GM19397 (cell line): ENCODE measurements around the gene SCLT1.

ENCODE experiments used
- ATAC-seq: cut with Tn5 transposase; IDR thresholded peaks from one replicate; pipeline ENCODE4 v1.9.1; 2021; ENCODE audit warnings: mild to moderate bottlenecking, moderate library complexity; ENCODE audit not compliant: unreplicated experiment

SCLT1 gene

GRCh38 chr4:128847082-128847724 lies 246.1 kb downstream of the SCLT1 start:
- no peak for ATAC-seq

GRCh38 chr4:128846063-128846462 lies 247.3 kb downstream of the SCLT1 start:
- ATAC-seq: no peak

- no peak for ATAC-seq
Measured at GRCh38 chr4:128844931-128845330, 248.4 kb downstream of the SCLT1 start.

- no peak for ATAC-seq
Measured at GRCh38 chr4:128841402-128841801, 251.9 kb downstream of the SCLT1 start.

GRCh38 chr4:128840711-128841318 lies 252.5 kb downstream of the SCLT1 start:
- ATAC-seq: no peak

GRCh38 chr4:128837679-128838078 lies 255.7 kb downstream of the SCLT1 start:
- ATAC-seq: no peak

GRCh38 chr4:128837198-128837597 lies 256.1 kb downstream of the SCLT1 start:
- ATAC-seq: no peak

GRCh38 chr4:128835498-128836222 lies 257.7 kb downstream of the SCLT1 start:
- ATAC-seq: no peak
